Left ventricle myocardium inferior (tissue), 1 donor: ENCODE measurements around the gene NFKBIL1. TPM values are rescaled to one million over a fixed set of nuclear protein-coding genes. Genes with fewer than 3 reads are reported as not detected.
"Not testable (repeated sequence)": the region's sequence is repeated elsewhere in the genome, so short reads cannot be mapped to it uniquely, and the experiment has no call there.

Source experiments
- DNase-seq: peaks from one replicate; pipeline ENCODE4 v3.0.0-alpha.2; 2020
- H3K27ac ChIP-seq: fragments of 200-600 bp; replicated peaks from 2 replicates; pipeline ENCODE4 v1.8.0; 2021
- H3K27me3 ChIP-seq: fragments of 200-600 bp; 2 replicates; pipeline ENCODE4 v1.8.0; 2021; ENCODE audit warnings: low read depth
- H3K36me3 ChIP-seq: fragments of 200-600 bp; 2 replicates; pipeline ENCODE4 v1.8.0; 2021
- H3K4me1 ChIP-seq: fragments of 200-600 bp; 2 replicates; pipeline ENCODE4 v1.8.0; 2021
- H3K4me3 ChIP-seq: fragments of 200-600 bp; 2 replicates; pipeline ENCODE4 v1.8.0; 2021; ENCODE audit warnings: mild to moderate bottlenecking, moderate library complexity
- H3K9me3 ChIP-seq: fragments of 200-600 bp; replicated peaks from 2 replicates; pipeline ENCODE4 v1.8.0; 2021
- intact Hi-C: fragments of 100-400 bp; cut with micrococcal nuclease; formaldehyde crosslinking; loops from one replicate; pipeline ENCODE4 v1.11.0; 2022
- total RNA-seq: library from RNA; stranded (reverse); fragmentation: NEBNext Ultra II Directional; extraction: Animal tissue kit (Norgen Biotek cat#: 25700); gene quantifications from one replicate; pipeline ENCODE4 v1.2.1, GENCODE V29; 2021
- TF ChIP-seq, protein P1 (sequence below): fragments of 200-600 bp; IDR thresholded peaks from 2 replicates; pipeline ENCODE4 v1.8.0; 2021; ENCODE audit warnings: antibody characterized with exemption, mild to moderate bottlenecking, borderline replicate concordance
- donor health status: DM: no; HTN: yes; CAD: no; lungs with severe emphysema.

Gene NFKBIL1
- total RNA-seq, 1 donor from 2014 or later = 11.5 TPM

DNA sequence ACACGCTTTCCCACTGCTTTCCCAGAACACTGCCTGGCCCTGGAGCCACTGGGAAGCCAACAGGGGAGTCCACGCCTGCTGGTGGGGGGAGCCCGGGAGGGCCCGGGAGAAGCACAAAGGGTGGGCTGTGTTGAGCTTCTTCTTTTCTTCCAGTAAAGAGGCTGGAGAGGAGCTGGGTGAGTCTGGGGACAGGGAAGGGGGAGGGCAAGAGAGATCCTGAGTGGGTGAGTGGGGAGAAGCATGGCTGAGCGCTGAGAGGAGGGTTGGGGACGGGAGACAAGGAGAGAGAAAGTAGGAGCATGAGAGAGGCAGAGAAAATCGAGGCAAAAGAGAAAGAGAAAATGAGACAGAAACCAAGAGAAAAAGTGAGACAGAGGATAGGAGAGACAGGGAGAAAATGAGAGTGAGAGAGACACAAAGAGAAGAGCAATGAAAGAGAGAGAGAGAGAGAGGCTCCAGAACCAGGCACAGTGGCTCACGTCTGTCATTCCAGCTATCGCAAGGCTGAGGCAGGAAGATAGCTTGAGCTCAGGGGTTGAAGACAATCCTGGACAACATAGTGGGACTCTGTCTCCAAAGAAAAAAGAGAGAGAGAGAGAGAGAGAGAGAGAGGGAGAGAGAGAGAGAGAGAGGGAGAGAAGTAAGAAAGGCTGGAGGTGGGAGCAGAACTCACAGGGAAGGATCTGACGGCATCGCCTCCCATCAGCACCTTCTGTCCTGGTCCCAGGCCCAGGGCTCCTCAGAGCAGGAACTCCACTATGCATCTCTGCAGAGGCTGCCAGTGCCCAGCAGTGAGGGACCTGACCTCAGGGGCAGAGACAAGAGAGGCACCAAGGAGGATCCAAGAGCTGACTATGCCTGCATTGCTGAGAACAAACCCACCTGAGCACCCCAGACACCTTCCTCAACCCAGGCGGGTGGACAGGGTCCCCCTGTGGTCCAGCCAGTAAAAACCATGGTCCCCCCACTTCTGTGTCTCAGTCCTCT, 40.7 kb downstream of the NFKBIL1 start:
- no peaks in the 10 kb centered on the region for H3K9me3 ChIP-seq
- H3K4me1 ChIP-seq = peaks cover 3% of the 10 kb centered on the region
- intact Hi-C loops = no loop called here
- DNase-seq = no peak
- peak overlapping the region; percentile 29 for H3K4me3 ChIP-seq
- TF ChIP-seq, protein P1, sequence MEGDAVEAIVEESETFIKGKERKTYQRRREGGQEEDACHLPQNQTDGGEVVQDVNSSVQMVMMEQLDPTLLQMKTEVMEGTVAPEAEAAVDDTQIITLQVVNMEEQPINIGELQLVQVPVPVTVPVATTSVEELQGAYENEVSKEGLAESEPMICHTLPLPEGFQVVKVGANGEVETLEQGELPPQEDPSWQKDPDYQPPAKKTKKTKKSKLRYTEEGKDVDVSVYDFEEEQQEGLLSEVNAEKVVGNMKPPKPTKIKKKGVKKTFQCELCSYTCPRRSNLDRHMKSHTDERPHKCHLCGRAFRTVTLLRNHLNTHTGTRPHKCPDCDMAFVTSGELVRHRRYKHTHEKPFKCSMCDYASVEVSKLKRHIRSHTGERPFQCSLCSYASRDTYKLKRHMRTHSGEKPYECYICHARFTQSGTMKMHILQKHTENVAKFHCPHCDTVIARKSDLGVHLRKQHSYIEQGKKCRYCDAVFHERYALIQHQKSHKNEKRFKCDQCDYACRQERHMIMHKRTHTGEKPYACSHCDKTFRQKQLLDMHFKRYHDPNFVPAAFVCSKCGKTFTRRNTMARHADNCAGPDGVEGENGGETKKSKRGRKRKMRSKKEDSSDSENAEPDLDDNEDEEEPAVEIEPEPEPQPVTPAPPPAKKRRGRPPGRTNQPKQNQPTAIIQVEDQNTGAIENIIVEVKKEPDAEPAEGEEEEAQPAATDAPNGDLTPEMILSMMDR = no peak
- H3K27me3 ChIP-seq = no peaks in the 10 kb centered on the region
- peak overlapping the region; percentile 49 for H3K27ac ChIP-seq
- no peaks in the 10 kb centered on the region for H3K36me3 ChIP-seq

DNA sequence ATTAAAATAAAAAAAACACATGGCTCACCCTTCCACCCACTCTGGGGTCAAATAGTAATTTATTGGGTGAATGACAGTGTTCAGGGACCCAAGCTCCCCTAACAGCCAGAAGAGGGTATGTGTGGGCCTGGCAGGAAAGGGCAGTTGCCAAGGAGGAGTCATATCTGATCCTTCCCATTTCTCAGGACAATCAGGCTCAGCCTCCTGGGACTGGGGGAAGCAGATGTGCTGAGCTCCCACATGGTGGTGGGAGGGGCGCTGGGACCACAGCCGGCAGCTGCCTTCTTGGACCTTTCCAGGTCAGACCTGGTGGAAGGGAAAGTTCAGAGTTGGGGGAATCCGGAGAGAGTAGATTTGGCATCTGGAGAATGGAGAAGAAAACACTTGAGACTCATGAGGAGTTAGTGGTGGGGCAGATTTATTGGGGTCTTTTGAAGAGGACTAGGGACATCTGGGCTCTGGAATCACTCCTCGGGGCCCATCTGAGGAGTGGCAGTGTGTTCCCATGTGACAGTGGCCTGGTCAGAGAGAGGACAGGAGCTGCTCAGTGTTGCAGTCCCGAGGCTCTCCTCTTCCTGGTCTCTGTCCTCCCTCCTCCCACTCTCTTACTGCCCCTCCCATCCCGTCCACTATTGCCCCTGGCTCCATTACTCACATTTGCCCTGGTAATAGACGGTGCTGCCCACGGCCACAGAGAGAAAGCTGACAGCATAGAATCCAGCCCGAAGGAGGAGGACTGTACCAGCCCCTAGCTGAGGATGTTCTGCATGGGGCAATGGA, 41.7 kb downstream of the NFKBIL1 start:
- Histone ChIP-seq H3K27ac (no peak overlapping the region), H3K27me3 (no peaks in the 10 kb centered on the region), H3K9me3 (no peaks in the 10 kb centered on the region), H3K36me3 (no peaks in the 10 kb centered on the region), H3K4me1 (peaks cover 3% of the 10 kb centered on the region), H3K4me3 (no peak overlapping the region)
- intact Hi-C loops = no loop called here
- TF ChIP-seq, protein P1 = no peak
- no peak for DNase-seq

- H3K27ac ChIP-seq, H3K27me3 ChIP-seq, H3K4me1 ChIP-seq, H3K4me3 ChIP-seq, intact Hi-C loops, DNase-seq, H3K9me3 ChIP-seq, H3K36me3 ChIP-seq: not testable (repeated sequence)
Observed at GRCh38 chr6:31590691-31591090, 43.3 kb downstream of the NFKBIL1 start.

DNA sequence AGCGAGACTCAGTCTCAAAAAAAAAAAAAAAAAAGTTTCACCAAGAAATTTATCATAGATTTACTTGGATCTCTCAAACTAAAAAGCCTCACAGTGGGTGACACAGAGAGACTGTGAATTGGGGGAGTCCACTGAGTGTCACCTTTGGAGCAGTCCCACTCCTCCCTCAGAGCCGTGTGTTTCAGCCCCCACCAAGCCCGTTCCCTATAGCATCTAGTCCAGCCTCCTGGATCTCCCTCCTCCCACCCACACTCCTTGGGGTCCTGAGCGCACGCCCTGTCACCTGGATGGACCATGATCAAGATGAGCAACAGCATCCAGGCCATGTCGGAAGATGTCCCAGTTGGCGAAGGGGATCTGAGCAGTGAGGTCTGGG, 45.0 kb downstream of the NFKBIL1 start:
- Histone ChIP-seq H3K4me3 (no peak overlapping the region), H3K36me3 (no peaks in the 10 kb centered on the region), H3K4me1 (no peaks in the 10 kb centered on the region), H3K9me3 (no peaks in the 10 kb centered on the region), H3K27ac (no peak overlapping the region), H3K27me3 (no peaks in the 10 kb centered on the region)
- TF ChIP-seq, protein P1 = no peak
- no peak for DNase-seq
- intact Hi-C loops = no loop called here

DNA sequence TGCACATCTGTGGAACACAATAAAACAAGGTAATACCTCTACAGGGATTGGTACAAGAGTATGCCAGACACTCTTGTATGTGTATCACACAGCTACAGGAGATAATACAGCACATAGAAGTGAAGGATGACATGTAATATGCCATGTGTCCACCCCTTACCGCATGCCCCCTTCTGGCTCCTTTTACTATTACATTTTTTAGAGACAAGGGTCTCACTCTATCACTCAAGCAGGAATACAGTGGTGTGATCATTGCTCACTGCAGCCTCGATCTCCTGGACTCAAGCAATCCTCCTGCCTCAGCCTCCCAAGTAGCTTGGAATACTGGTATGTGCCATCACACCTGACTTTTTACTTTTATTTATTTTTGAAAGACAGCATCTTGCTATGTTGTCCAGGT, 49.6 kb downstream of the NFKBIL1 start:
- Histone ChIP-seq H3K36me3 (no peaks in the 10 kb centered on the region), H3K27ac (no peak overlapping the region), H3K27me3 (no peaks in the 10 kb centered on the region), H3K9me3 (no peaks in the 10 kb centered on the region), H3K4me3 (no peak overlapping the region), H3K4me1 (no peaks in the 10 kb centered on the region)
- TF ChIP-seq, protein P1 = peak; percentile 50
- DNase-seq = no peak
- intact Hi-C loops = no loop called here

GRCh38 chr6:31607317-31607716, 59.9 kb downstream of the NFKBIL1 start:
- Histone ChIP-seq H3K4me3 (no peak overlapping the region), H3K27ac (no peak overlapping the region), H3K27me3 (no peaks in the 10 kb centered on the region), H3K4me1 (no peaks in the 10 kb centered on the region), H3K36me3 (no peaks in the 10 kb centered on the region), H3K9me3 (no peaks in the 10 kb centered on the region)
- DNase-seq = no peak
- intact Hi-C loops = no loop called here
- TF ChIP-seq, protein P1 = no peak
